ENCODE data around the gene MIS12. TPM values are rescaled to one million over a fixed set of nuclear protein-coding genes. Genes with fewer than 3 reads are reported as not detected.

Gene MIS12
- total RNA-seq, 1 donor from 2014 or later, result 17.5 TPM

- Histone ChIP-seq H3K4me3 (no peak overlapping the region), H3K27ac (no peak overlapping the region), H3K4me1 (no peaks in the 10 kb centered on the region), H3K9me3 (no peaks in the 10 kb centered on the region), H3K36me3 (peaks cover 33 to 48% of the 10 kb centered on the region in 2 donors), H3K27me3 (no peaks in the 10 kb centered on the region)
- DNase-seq (ENCODE audit: low spot score in 2 of 2), result no peak
- TF ChIP-seq CTCF (IDR thresholded peaks at IDR 0.05), result no peak
- intact Hi-C loops (cut with DNase I), result no loop called here
Observed at GRCh38 chr17:5514976-5515375, 28.6 kb downstream of the MIS12 start.

- no peaks in the 10 kb centered on the region for H3K27me3 ChIP-seq
- intact Hi-C loops (cut with DNase I), result no loop called here
- H3K4me3 ChIP-seq, result no peak overlapping the region
- no peaks in the 10 kb centered on the region for H3K9me3 ChIP-seq
- H3K36me3 ChIP-seq, result peaks cover 39 to 55% of the 10 kb centered on the region in 2 donors
- TF ChIP-seq CTCF (IDR thresholded peaks at IDR 0.05), result no peak
- H3K4me1 ChIP-seq, result no peaks in the 10 kb centered on the region
- no peak for DNase-seq (ENCODE audit: low spot score in 2 of 2)
- H3K27ac ChIP-seq, result peak overlapping the region; percentile 14 to 42
Observed at GRCh38 chr17:5516060-5516792, 29.9 kb downstream of the MIS12 start.

- no peaks in the 10 kb centered on the region for H3K9me3 ChIP-seq
- H3K27ac ChIP-seq, result no peak overlapping the region
- intact Hi-C loops (cut with DNase I), result no loop called here
- peaks cover 38 to 59% of the 10 kb centered on the region in 2 donors for H3K36me3 ChIP-seq
- TF ChIP-seq CTCF (IDR thresholded peaks at IDR 0.05), result no peak
- DNase-seq (ENCODE audit: low spot score in 2 of 2), result no peak
- H3K27me3 ChIP-seq, result no peaks in the 10 kb centered on the region
- H3K4me3 ChIP-seq, result no peak overlapping the region
- H3K4me1 ChIP-seq, result peaks cover 5 to 11% of the 10 kb centered on the region in 2 donors
Observed at GRCh38 chr17:5522476-5522875, 36.1 kb downstream of the MIS12 start.

- H3K9me3 ChIP-seq, result no peaks in the 10 kb centered on the region
- peaks cover 5 to 15% of the 10 kb centered on the region in 2 donors for H3K4me1 ChIP-seq
- no peak for TF ChIP-seq CTCF (IDR thresholded peaks at IDR 0.05)
- H3K4me3 ChIP-seq, result no peak overlapping the region
- DNase-seq (ENCODE audit: low spot score in 2 of 2), result no peak
- intact Hi-C loops (cut with DNase I), result no loop called here
- no peak overlapping the region for H3K27ac ChIP-seq
- no peaks in the 10 kb centered on the region for H3K27me3 ChIP-seq
- H3K36me3 ChIP-seq, result peaks cover 33 to 56% of the 10 kb centered on the region in 2 donors
Observed at GRCh38 chr17:5523249-5523648, 36.9 kb downstream of the MIS12 start.

- peaks cover 5 to 15% of the 10 kb centered on the region in 2 donors for H3K4me1 ChIP-seq
- no peak overlapping the region for H3K4me3 ChIP-seq
- TF ChIP-seq CTCF (IDR thresholded peaks at IDR 0.05), result no peak
- H3K9me3 ChIP-seq, result no peaks in the 10 kb centered on the region
- peaks cover 50 to 70% of the 10 kb centered on the region in 2 donors for H3K36me3 ChIP-seq
- H3K27ac ChIP-seq, result peak overlapping the region; percentile 94
- peak; percentile 76 to 93 for DNase-seq (ENCODE audit: low spot score in 2 of 2)
- no peaks in the 10 kb centered on the region for H3K27me3 ChIP-seq
- intact Hi-C loops (cut with DNase I), result loop anchor here (1.0 kb wide), 1 partner anchor 41 kb away; the partner anchor contains the start of genes DERL2 and MIS12
Observed at GRCh38 chr17:5526821-5527598, 40.6 kb downstream of the MIS12 start.
